ENCODE measurements around the gene ETV2.

The ETV2 gene

DNA sequence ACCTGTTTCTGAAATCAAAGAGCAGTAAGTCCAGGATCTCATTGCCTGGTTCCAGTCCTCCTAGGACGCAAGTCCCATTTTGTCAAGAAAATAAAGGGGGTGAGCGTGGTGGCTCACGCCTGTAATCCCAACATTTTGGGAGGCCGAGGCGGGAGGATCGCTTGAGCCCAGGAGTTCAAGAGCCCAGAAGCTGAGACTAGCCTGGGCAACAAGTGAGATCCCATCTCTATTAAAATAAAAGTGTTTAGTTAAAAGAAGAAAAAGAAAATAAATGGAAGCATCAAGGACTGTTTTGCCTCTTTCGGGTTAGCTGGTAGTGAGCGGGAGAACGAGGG is 29.4 kb upstream of the ETV2 start:
- no peak overlapping the region for H3K27ac ChIP-seq

DNA sequence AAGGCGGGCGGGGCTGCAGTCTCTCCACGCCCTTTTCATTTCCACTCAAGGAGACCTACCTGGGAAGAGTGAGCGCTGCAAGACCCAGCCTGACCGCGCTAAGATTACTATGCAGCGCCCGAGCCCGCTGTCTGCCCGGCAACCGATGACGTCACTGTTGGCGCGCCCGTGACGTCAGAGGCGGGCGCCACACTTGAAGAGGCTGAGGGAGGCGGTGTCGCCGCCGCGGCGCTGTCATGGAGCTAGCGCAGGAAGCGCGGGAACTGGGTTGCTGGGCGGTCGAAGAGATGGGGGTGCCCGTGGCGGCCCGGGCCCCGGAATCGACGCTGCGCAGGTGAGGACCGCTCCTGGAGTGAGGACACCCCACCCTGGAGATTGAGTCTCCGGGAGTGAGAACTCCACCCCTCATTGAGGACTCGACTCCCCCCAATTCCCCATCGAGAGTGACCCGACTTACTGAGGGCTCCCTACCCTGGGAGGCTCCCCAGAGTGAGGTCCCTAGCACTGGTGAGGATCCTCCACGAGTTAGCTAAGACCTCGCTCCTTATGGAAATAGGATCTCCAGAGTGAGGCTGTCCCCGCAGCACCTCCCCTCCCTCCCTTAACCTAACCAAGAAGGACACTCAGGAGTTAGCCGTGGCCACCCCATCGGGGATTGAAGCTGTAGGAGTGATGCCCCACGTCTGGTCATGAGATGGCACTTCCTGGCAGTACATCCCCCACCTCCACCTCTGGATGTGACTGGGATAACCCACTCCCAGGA is 28.8 kb upstream of the ETV2 start, which contains the start of gene HAUS5:
TSS of gene HAUS5 (plus strand) at position 177 of the 763 bp plus-strand sequence. CDS start at position 237, 60 bp downstream.
- TF ChIP-seq, protein P1, sequence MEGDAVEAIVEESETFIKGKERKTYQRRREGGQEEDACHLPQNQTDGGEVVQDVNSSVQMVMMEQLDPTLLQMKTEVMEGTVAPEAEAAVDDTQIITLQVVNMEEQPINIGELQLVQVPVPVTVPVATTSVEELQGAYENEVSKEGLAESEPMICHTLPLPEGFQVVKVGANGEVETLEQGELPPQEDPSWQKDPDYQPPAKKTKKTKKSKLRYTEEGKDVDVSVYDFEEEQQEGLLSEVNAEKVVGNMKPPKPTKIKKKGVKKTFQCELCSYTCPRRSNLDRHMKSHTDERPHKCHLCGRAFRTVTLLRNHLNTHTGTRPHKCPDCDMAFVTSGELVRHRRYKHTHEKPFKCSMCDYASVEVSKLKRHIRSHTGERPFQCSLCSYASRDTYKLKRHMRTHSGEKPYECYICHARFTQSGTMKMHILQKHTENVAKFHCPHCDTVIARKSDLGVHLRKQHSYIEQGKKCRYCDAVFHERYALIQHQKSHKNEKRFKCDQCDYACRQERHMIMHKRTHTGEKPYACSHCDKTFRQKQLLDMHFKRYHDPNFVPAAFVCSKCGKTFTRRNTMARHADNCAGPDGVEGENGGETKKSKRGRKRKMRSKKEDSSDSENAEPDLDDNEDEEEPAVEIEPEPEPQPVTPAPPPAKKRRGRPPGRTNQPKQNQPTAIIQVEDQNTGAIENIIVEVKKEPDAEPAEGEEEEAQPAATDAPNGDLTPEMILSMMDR (IDR thresholded peaks at IDR 0.05) = no peak
- H3K36me3 ChIP-seq (ENCODE audit: control insufficient read depth, insufficient read depth, low read length) = no peaks in the 10 kb centered on the region
- no peaks in the 10 kb centered on the region for H3K79me2 ChIP-seq
- no peaks in the 10 kb centered on the region for H3K4me1 ChIP-seq
- peak within 1 kb of the TSS; percentile 36 for H3K27ac ChIP-seq
- H3K9me3 ChIP-seq (ENCODE audit: control insufficient read depth, low read length) = no peaks in the 10 kb centered on the region
- H2AFZ ChIP-seq = peak within 1 kb of the TSS; percentile 79
- H3K9ac ChIP-seq = no peak within 1 kb of the TSS
- no peaks in the 10 kb centered on the region for H3K27me3 ChIP-seq (ENCODE audit: control insufficient read depth, insufficient read depth, low read length)
- H3K4me2 ChIP-seq (ENCODE audit: low read length) = peak within 1 kb of the TSS; percentile 96
- peak within 1 kb of the TSS; percentile 68 for H3K4me3 ChIP-seq (ENCODE audit: low read depth, low read length)

More for the DNA sequence above, 29.4 kb upstream of the ETV2 start:
- H3K36me3 ChIP-seq (ENCODE audit: control insufficient read depth, insufficient read depth, low read length) = no peaks in the 10 kb centered on the region
- H3K27me3 ChIP-seq (ENCODE audit: control insufficient read depth, insufficient read depth, low read length) = no peaks in the 10 kb centered on the region
- no peaks in the 10 kb centered on the region for H3K4me1 ChIP-seq
- H3K79me2 ChIP-seq = no peaks in the 10 kb centered on the region
- peak overlapping the region; percentile 96 for H3K4me2 ChIP-seq (ENCODE audit: low read length)
- peak overlapping the region; percentile 79 for H2AFZ ChIP-seq
- no peaks in the 10 kb centered on the region for H3K9me3 ChIP-seq (ENCODE audit: control insufficient read depth, low read length)
- no peak overlapping the region for H3K9ac ChIP-seq
- H3K4me3 ChIP-seq (ENCODE audit: low read depth, low read length) = peak overlapping the region; percentile 68
- TF ChIP-seq, protein P1 (IDR thresholded peaks at IDR 0.05) = no peak

DNA sequence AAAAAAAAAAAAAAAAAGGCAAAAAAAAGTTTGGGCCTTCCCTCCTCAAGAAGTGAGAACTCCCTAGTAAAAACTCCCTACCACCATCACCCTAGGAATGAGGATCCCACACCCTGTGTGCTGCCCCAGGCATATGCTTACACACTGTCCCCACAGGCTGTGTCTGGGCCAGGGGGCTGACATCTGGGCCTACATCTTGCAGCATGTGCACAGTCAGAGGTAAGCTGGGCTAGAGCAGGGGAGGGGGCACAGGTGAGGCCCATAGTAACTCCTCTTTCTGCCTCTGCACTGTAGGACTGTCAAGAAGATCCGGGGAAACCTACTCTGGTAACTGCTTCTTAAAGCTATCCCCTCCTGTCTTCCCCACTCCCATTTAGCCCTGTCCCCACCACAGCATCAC is 28.0 kb upstream of the ETV2 start:
- Histone ChIP-seq H3K4me3 (ENCODE audit: low read depth, low read length) (no peak overlapping the region), H3K27ac (no peak overlapping the region), H3K4me1 (no peaks in the 10 kb centered on the region), H2AFZ (no peak overlapping the region), H3K9ac (no peak overlapping the region), H3K9me3 (ENCODE audit: control insufficient read depth, low read length) (no peaks in the 10 kb centered on the region), H3K4me2 (ENCODE audit: low read length) (no peak overlapping the region), H3K79me2 (no peaks in the 10 kb centered on the region), H3K27me3 (ENCODE audit: control insufficient read depth, insufficient read depth, low read length) (no peaks in the 10 kb centered on the region), H3K36me3 (ENCODE audit: control insufficient read depth, insufficient read depth, low read length) (no peaks in the 10 kb centered on the region)
- TF ChIP-seq, protein P1 (IDR thresholded peaks at IDR 0.05) = no peak

DNA sequence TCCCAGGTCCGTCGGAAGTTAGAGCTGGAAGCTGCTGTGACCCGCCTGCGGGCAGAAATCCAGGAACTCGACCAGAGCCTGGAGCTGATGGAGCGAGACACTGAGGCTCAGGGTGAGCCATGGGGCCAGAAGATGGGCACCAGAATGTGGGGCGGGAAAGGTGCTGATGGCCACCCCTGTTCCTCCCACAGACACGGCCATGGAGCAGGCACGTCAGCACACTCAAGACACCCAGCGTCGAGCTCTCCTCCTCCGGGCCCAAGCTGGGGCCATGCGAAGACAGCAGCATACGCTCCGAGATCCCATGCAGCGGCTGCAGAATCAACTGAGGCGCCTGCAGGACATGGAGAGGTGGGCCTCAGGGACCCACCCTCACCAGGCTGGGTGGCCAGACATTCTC is 26.5 kb upstream of the ETV2 start:
- Histone ChIP-seq H3K9ac (no peak overlapping the region), H3K79me2 (no peaks in the 10 kb centered on the region), H3K4me2 (ENCODE audit: low read length) (no peak overlapping the region), H3K4me1 (no peaks in the 10 kb centered on the region), H3K27me3 (ENCODE audit: control insufficient read depth, insufficient read depth, low read length) (no peaks in the 10 kb centered on the region), H3K27ac (no peak overlapping the region), H3K9me3 (ENCODE audit: control insufficient read depth, low read length) (no peaks in the 10 kb centered on the region), H2AFZ (no peak overlapping the region), H3K4me3 (ENCODE audit: low read depth, low read length) (no peak overlapping the region), H3K36me3 (ENCODE audit: control insufficient read depth, insufficient read depth, low read length) (no peaks in the 10 kb centered on the region)
- TF ChIP-seq, protein P1 (IDR thresholded peaks at IDR 0.05) = no peak

DNA sequence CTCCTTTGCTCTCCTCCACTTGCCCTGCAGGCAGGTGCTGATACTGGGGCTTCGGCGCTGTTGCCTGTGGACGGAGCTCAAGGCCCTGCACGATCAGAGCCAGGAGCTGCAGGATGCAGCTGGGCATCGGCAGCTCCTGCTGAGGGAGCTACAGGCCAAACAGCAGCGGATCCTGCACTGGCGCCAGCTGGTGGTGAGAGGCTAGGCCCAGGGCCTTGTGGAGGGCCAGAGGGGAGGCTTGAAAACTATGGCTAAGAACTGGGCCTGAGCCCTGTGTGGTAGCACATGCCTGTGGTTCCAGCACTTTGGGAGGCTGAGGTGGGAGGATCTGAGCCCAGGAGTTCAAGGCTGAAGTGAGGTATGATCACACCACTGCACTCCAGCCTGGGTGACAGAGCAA is 22.7 kb upstream of the ETV2 start:
- H3K36me3 ChIP-seq (ENCODE audit: control insufficient read depth, insufficient read depth, low read length) = no peaks in the 10 kb centered on the region

More for the DNA sequence above, 22.7 kb upstream of the ETV2 start:
- TF ChIP-seq, protein P1 (IDR thresholded peaks at IDR 0.05) = no peak
- Histone ChIP-seq H3K4me3 (ENCODE audit: low read depth, low read length) (no peak overlapping the region), H2AFZ (no peak overlapping the region), H3K9me3 (ENCODE audit: control insufficient read depth, low read length) (no peaks in the 10 kb centered on the region), H3K79me2 (no peaks in the 10 kb centered on the region), H3K27me3 (ENCODE audit: control insufficient read depth, insufficient read depth, low read length) (no peaks in the 10 kb centered on the region), H3K27ac (no peak overlapping the region), H3K4me1 (no peaks in the 10 kb centered on the region), H3K9ac (no peak overlapping the region), H3K4me2 (ENCODE audit: low read length) (no peak overlapping the region)

Data from parathyroid adenoma (tissue), 2 donors.